NCI-H1092 treated with DMSO at 0.1 percent for 48 hours (cell line): ENCODE measurements around the gene MAGI1.

Experiments
- DNase-seq: peaks from one replicate; lab custom pipeline; 2025; lab: John Stamatoyannopoulos, UW

The MAGI1 gene

GRCh38 chr3:66012711-66013110, 26.0 kb downstream of the MAGI1 start:
- no peak for DNase-seq

GRCh38 chr3:66010739-66011655, 27.7 kb downstream of the MAGI1 start:
- DNase-seq: no peak

- no peak for DNase-seq
Measured at GRCh38 chr3:66010348-66010738, 28.4 kb downstream of the MAGI1 start.

GRCh38 chr3:66004244-66004643, 34.5 kb downstream of the MAGI1 start:
- DNase-seq: no peak

GRCh38 chr3:66001626-66002025, 37.1 kb downstream of the MAGI1 start:
- no peak for DNase-seq

- no peak for DNase-seq
Measured at GRCh38 chr3:66000506-66000905, 38.2 kb downstream of the MAGI1 start.

- no peak for DNase-seq
Measured at GRCh38 chr3:65999606-66000005, 39.1 kb downstream of the MAGI1 start.

GRCh38 chr3:65996589-65996988, 42.1 kb downstream of the MAGI1 start:
- no peak for DNase-seq

- DNase-seq: no peak
Measured at GRCh38 chr3:65995515-65995914, 43.2 kb downstream of the MAGI1 start.

- DNase-seq: no peak
Measured at GRCh38 chr3:65995030-65995429, 43.7 kb downstream of the MAGI1 start.

GRCh38 chr3:65993134-65993900, 45.4 kb downstream of the MAGI1 start:
- no peak for DNase-seq

GRCh38 chr3:65992106-65992505, 46.6 kb downstream of the MAGI1 start:
- no peak for DNase-seq

- DNase-seq: no peak
Measured at GRCh38 chr3:65988411-65989180, 50.1 kb downstream of the MAGI1 start.

- no peak for DNase-seq
Measured at GRCh38 chr3:65986285-65986684, 52.4 kb downstream of the MAGI1 start.

GRCh38 chr3:65984975-65985374, 53.7 kb downstream of the MAGI1 start:
- no peak for DNase-seq

- no peak for DNase-seq
Measured at GRCh38 chr3:65983100-65983499, 55.6 kb downstream of the MAGI1 start.

GRCh38 chr3:65979731-65980130, 59.0 kb downstream of the MAGI1 start:
- DNase-seq: no peak

- DNase-seq: no peak
Measured at GRCh38 chr3:65979162-65979561, 59.6 kb downstream of the MAGI1 start.

GRCh38 chr3:65978116-65978515, 60.6 kb downstream of the MAGI1 start:
- no peak for DNase-seq

- no peak for DNase-seq
Measured at GRCh38 chr3:65975032-65975431, 63.7 kb downstream of the MAGI1 start.

- DNase-seq: no peak
Measured at GRCh38 chr3:65974509-65974908, 64.2 kb downstream of the MAGI1 start.

- DNase-seq: no peak
Measured at GRCh38 chr3:65972765-65973164, 66.0 kb downstream of the MAGI1 start.
